ENCODE results near the gene LMTK3. TPM values are rescaled to one million over a fixed set of nuclear protein-coding genes. Genes with fewer than 3 reads are reported as not detected.

The LMTK3 gene
- total and polyA plus RNA-seq, 9 of the 15 experiments (the other 6 are each of a cell fraction or from before 2014, with no cell fraction given): 0.35 to 12.3 (median 2.0) TPM; not detected in 2

DNA sequence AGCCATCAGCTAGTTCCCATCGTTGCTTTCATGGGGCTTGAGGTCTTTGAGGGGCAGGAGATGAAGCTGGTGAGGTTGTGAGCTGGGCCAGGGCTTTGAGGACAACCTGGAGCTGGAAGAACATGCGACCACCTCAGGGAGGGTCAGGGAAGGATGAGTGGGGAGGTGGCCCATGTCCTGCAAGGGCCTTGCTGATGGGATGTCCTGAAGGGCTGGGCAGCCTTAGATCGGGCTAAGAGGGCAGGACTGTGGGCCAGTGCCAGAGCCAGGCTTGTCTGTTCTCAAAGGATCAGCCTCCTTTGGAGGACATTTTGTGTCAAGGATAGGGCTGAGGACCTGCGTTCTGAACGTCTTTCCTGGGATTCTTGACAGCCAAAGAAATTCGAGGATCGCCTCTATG lies 31.9 kb downstream of the LMTK3 start:
- Histone ChIP-seq H3K9ac (ENCODE audit: insufficient read depth in 1 of 2, low read depth in 2 of 2, low read length in 2 of 2) (no peak overlapping the region), H3K27ac (ENCODE audit: extremely low read depth, low read depth, low read length) (no peak overlapping the region), H3K9me3 (replicated peaks; ENCODE audit: control insufficient read depth, insufficient read depth, low read depth, low read length) (no peaks in the 10 kb centered on the region), H3K27me3 (ENCODE audit: control insufficient read depth in 2 of 2, insufficient read depth in 2 of 2, low read length in 2 of 2) (no peaks in the 10 kb centered on the region), H3K79me2 (ENCODE audit: control insufficient read depth, insufficient read depth, low read length) (no peaks in the 10 kb centered on the region), H2AFZ (ENCODE audit: low read depth, low read length) (no peak overlapping the region), H3K36me3 (ENCODE audit: control insufficient read depth, insufficient read depth, low read length) (peaks cover 45% of the 10 kb centered on the region), H3K4me2 (ENCODE audit: insufficient read depth, low read length) (no peak overlapping the region), H3K4me3 (no peak overlapping the region), H3K4me1 (replicated peaks in 1 of 2; ENCODE audit: control insufficient read depth in 2 of 2, insufficient read depth in 2 of 2, low read length in 2 of 2) (peaks cover 0 to 19% of the 10 kb centered on the region in 2 experiments; a peak in 2 of 5 replicates), H3K9me1 (ENCODE audit: control insufficient read depth, insufficient read depth, low read length) (no peaks in the 10 kb centered on the region), H4K20me1 (replicated peaks; ENCODE audit: control insufficient read depth, insufficient read depth, low read length) (peaks cover 7% of the 10 kb centered on the region; the same call in 1 of the 2 replicates)
- intact Hi-C loops (cut with micrococcal nuclease): no loop called here
- ChIA-PET POLR2A (interaction anchor here (1.0 to 1.4 kb wide), 3 partner anchors 10 to 13 kb away, joined by 3 to 4 read pairs (median 3); no protein-coding TSS in a partner anchor), CTCF (ENCODE audit: low intra/inter-chr PET ratio) (no interaction called here)
- no peak for DNase-seq (ENCODE audit: extremely low read depth in 1 of 4, low spot score in 3 of 4)
- in situ Hi-C loops (cut with MboI): no loop called here
- ATAC-seq: no peak
- BruUV-seq (replicated peaks): no TSS peak
- 81% methylated on average over 7 of the region's 7 CpGs for WGBS (ENCODE audit: insufficient coverage, low coverage, missing lambda C conversion rate)
- no peak for TF ChIP-seq HSF4 (CRISPR knock-in tag; IDR thresholded peaks at IDR 0.05; ENCODE audit: borderline replicate concordance)
- peak; percentile 45 for TF ChIP-seq POLR2A (conservative IDR thresholded peaks at IDR 0.05)
- TF ChIP-seq HMG20A (CRISPR knock-in tag; conservative IDR thresholded peaks at IDR 0.05): no peak
- no peak for TF ChIP-seq TEAD4 (IDR thresholded peaks at IDR 0.05; ENCODE audit: low read length)
- TF ChIP-seq TEAD4 (CRISPR knock-in tag; IDR thresholded peaks at IDR 0.05; ENCODE audit: borderline replicate concordance): no peak
- TF ChIP-seq ZNF146 (CRISPR knock-in tag; IDR thresholded peaks at IDR 0.05; ENCODE audit: unreplicated experiment): no peak
- peak; percentile 31; the same call in 1 of the 2 replicates for TF ChIP-seq SUPT5H (IDR thresholded peaks at IDR 0.05)
- TF ChIP-seq POLR2B (IDR thresholded peaks at IDR 0.05; ENCODE audit: low read depth, partially characterized antibody): peak; percentile 26
- TF ChIP-seq ZBTB8A (IDR thresholded peaks at IDR 0.05; ENCODE audit: partially characterized antibody): no peak
- no peak for TF ChIP-seq ZNF3 (CRISPR knock-in tag; IDR thresholded peaks at IDR 0.05)
- TF ChIP-seq MECOM (CRISPR knock-in tag; IDR thresholded peaks at IDR 0.05): no peak
- FAIRE-seq: no peak
